ENCODE results near the gene SUCLG2. TPM values are rescaled to one million over a fixed set of nuclear protein-coding genes. Genes with fewer than 3 reads are reported as not detected.

Gene SUCLG2
- total RNA-seq, 1 experiment from 2014 or later = 38.5 TPM

DNA sequence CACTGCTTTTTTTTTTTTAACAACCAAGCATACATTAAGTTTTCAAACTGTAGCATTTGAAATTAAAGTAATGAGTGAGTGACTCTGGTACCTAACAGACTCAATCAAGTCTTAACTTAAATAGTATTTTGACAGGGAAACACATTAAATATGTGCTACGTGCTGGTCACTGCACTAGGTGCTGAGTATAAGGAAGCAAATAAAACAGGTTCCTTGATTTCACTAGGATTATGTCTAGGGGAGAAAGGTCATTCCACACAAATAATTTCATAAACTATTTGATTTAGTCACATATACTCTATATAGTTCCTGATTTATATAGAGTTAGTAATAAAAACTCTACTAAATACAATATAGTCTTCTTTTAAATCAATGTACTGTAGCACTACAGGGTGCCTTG is 89.4 kb downstream of the SUCLG2 start:
- H4K8ac ChIP-seq (replicated peaks; ENCODE audit: insufficient read length, low read depth, low read length) = no peak overlapping the region
- H3K27ac ChIP-seq (ENCODE audit: insufficient read length, low read depth, low read length) = no peak overlapping the region
- H3K79me1 ChIP-seq (ENCODE audit: insufficient read depth, low read depth, low read length, poor library complexity, severe bottlenecking) = no peaks in the 10 kb centered on the region
- no peaks in the 10 kb centered on the region for H3K27me3 ChIP-seq (ENCODE audit: insufficient read depth, low read length)
- no peak for DNase-seq
- no peak overlapping the region for H3K18ac ChIP-seq (ENCODE audit: insufficient read length, low read depth, low read length)
- H3K23ac ChIP-seq (ENCODE audit: insufficient read length, low read depth, low read length) = no peak overlapping the region
- Mint-ChIP-seq H3K27ac (no peak overlapping the region), H3K27me3 (ENCODE audit: low read depth) (no peaks in the 10 kb centered on the region), H3K9me3 (peaks cover 0 to 4% of the 10 kb centered on the region in 2 experiments; a peak in 3 of 5 replicates), H3K4me3 (no peak overlapping the region), H3K4me1 (peaks cover 0 to 2% of the 10 kb centered on the region in 2 experiments; a peak in 1 of 4 replicates), H3K36me3 (ENCODE audit: insufficient read depth in 1 of 3, low read depth in 3 of 3) (peaks cover 0 to 7% (median 4%) of the 10 kb centered on the region in 3 experiments; a peak in 5 of 7 replicates)
- H3K9me3 ChIP-seq (ENCODE audit: control insufficient read depth, low read depth, low read length) = peaks cover under 1% of the 10 kb centered on the region
- no peak overlapping the region for H2BK120ac ChIP-seq (ENCODE audit: low read depth, low read length, poor library complexity, severe bottlenecking)
- no peak overlapping the region for H3K4me2 ChIP-seq (ENCODE audit: insufficient read depth, insufficient read length, low read length)
- H3T11ph ChIP-seq (ENCODE audit: low read length) = no peak overlapping the region
- no peak overlapping the region for H3K4ac ChIP-seq (ENCODE audit: low read depth, low read length)
- TF ChIP-seq, protein P1, sequence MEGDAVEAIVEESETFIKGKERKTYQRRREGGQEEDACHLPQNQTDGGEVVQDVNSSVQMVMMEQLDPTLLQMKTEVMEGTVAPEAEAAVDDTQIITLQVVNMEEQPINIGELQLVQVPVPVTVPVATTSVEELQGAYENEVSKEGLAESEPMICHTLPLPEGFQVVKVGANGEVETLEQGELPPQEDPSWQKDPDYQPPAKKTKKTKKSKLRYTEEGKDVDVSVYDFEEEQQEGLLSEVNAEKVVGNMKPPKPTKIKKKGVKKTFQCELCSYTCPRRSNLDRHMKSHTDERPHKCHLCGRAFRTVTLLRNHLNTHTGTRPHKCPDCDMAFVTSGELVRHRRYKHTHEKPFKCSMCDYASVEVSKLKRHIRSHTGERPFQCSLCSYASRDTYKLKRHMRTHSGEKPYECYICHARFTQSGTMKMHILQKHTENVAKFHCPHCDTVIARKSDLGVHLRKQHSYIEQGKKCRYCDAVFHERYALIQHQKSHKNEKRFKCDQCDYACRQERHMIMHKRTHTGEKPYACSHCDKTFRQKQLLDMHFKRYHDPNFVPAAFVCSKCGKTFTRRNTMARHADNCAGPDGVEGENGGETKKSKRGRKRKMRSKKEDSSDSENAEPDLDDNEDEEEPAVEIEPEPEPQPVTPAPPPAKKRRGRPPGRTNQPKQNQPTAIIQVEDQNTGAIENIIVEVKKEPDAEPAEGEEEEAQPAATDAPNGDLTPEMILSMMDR (conservative IDR thresholded peaks at IDR 0.05) = no peak
- no peaks in the 10 kb centered on the region for H4K20me1 ChIP-seq (ENCODE audit: control insufficient read depth, insufficient read depth, insufficient read length)
- no peaks in the 10 kb centered on the region for H3K23me2 ChIP-seq (ENCODE audit: insufficient read length, low read depth, low read length, poor library complexity, severe bottlenecking)
- WGBS (ENCODE audit: extremely low coverage, insufficient read length, low lambda C conversion rate) = no CpG with 5 or more reads among the region's 1 CpG
- H2BK15ac ChIP-seq (ENCODE audit: low read depth, low read length) = no peak overlapping the region
- H2BK5ac ChIP-seq (ENCODE audit: insufficient read length, low read length) = no peak overlapping the region
- H2AK5ac ChIP-seq (ENCODE audit: insufficient read length, low read length) = no peak overlapping the region
- no peak overlapping the region for H2BK20ac ChIP-seq (ENCODE audit: low read depth, low read length, poor library complexity, severe bottlenecking)
- H4K91ac ChIP-seq (ENCODE audit: insufficient read length, low read depth, low read length) = no peak overlapping the region
- H2BK12ac ChIP-seq (ENCODE audit: insufficient read length, low read depth, low read length) = no peak overlapping the region
- H3K56ac ChIP-seq (ENCODE audit: insufficient read length, low read depth, low read length) = no peak overlapping the region
- no peak overlapping the region for H3K9ac ChIP-seq (ENCODE audit: extremely low read depth, insufficient read length, low read length)
- H3K4me1 ChIP-seq (ENCODE audit: insufficient read depth, low read length) = no peaks in the 10 kb centered on the region
- H2AFZ ChIP-seq (ENCODE audit: low read length) = no peak overlapping the region
- H4K5ac ChIP-seq (ENCODE audit: insufficient read length, low read depth, low read length) = no peak overlapping the region
- no peaks in the 10 kb centered on the region for H3K79me2 ChIP-seq (ENCODE audit: insufficient read depth, low read length)
- H3K14ac ChIP-seq (ENCODE audit: insufficient read depth, low read length) = no peak overlapping the region

Measured in H9 (cell line).